Measurements from ENCODE around the gene FAM184B.

- TF ChIP-seq PRDM15 (CRISPR knock-in tag; IDR thresholded peaks at IDR 0.05) (no peak), ZNF121 (CRISPR knock-in tag; IDR thresholded peaks at IDR 0.05) (no peak), JUN (CRISPR knock-in tag; IDR thresholded peaks at IDR 0.05) (no peak), HMGXB4 (CRISPR knock-in tag; IDR thresholded peaks at IDR 0.05) (no peak), ATF2 (CRISPR knock-in tag; IDR thresholded peaks at IDR 0.05; ENCODE audit: borderline replicate concordance, low read depth) (no peak), E2F1 (CRISPR knock-in tag; IDR thresholded peaks at IDR 0.05) (no peak), ZNF671 (CRISPR knock-in tag; IDR thresholded peaks at IDR 0.05) (no peak), CTCF (IDR thresholded peaks at IDR 0.05) (no peak)
These were observed 35.6 kb upstream of the FAM184B start for GRCh38 chr4:17817027-17817426.

All from WTC11 (cell line).